H7 (cell line): ENCODE measurements around the gene SUPT3H. TPM values are rescaled to one million over a fixed set of nuclear protein-coding genes. Genes with fewer than 3 reads are reported as not detected.
"Not testable (repeated sequence)": the region's sequence is repeated elsewhere in the genome, so short reads cannot be mapped to it uniquely, and the experiment has no call there.

Experiments used
- DNase-seq: peaks from one replicate; pipeline ENCODE4 v3.0.0; 2012
- H3K27me3 ChIP-seq: 2 replicates; pipeline ENCODE4 v1.6.0; 2011; ENCODE audit warnings: mild to moderate bottlenecking, low read length; ENCODE audit not compliant: control insufficient read depth, insufficient read depth
- H3K36me3 ChIP-seq: replicated peaks from 2 replicates; pipeline ENCODE4 v1.5.1; 2011; ENCODE audit warnings: low read length; ENCODE audit not compliant: control insufficient read depth, insufficient read depth
- H3K4me3 ChIP-seq: 2 replicates; pipeline ENCODE4 v1.5.1; 2011; ENCODE audit warnings: low read depth, mild to moderate bottlenecking, control low read depth, low read length, moderate library complexity; ENCODE audit not compliant: insufficient read depth
- total RNA-seq: library from RNA; depleted of rRNA; stranded (reverse); fragments of >200 nt; shearing (Covaris generic); gene quantifications from 2 replicates; pipeline ENCODE4 v1.2.3, GENCODE V29; 2014

SUPT3H gene
- total RNA-seq, 1 experiment from 2014 or later = 13.3 TPM

GRCh38 chr6:45212976-45213375, 164.8 kb downstream of the SUPT3H start:
- no peak for DNase-seq

GRCh38 chr6:45209762-45210161, 168.0 kb downstream of the SUPT3H start:
- H3K27me3 ChIP-seq = no peaks in the 10 kb centered on the region
- no peaks in the 10 kb centered on the region for H3K36me3 ChIP-seq
- no peak overlapping the region for H3K4me3 ChIP-seq
- no peak for DNase-seq

More at GRCh38 chr6:45212976-45213375, 164.8 kb downstream of the SUPT3H start:
- H3K27me3 ChIP-seq = no peaks in the 10 kb centered on the region
- H3K4me3 ChIP-seq = no peak overlapping the region
- no peaks in the 10 kb centered on the region for H3K36me3 ChIP-seq

- Histone ChIP-seq H3K36me3 (no peaks in the 10 kb centered on the region), H3K27me3 (no peaks in the 10 kb centered on the region), H3K4me3 (no peak overlapping the region)
- DNase-seq = no peak
These were observed 170.8 kb downstream of the SUPT3H start for GRCh38 chr6:45206793-45207492.

- no peak for DNase-seq
- H3K27me3 ChIP-seq = no peaks in the 10 kb centered on the region
- no peaks in the 10 kb centered on the region for H3K36me3 ChIP-seq
- no peak overlapping the region for H3K4me3 ChIP-seq
These were observed 176.2 kb downstream of the SUPT3H start for GRCh38 chr6:45201484-45201883.

- DNase-seq = no peak
- no peaks in the 10 kb centered on the region for H3K36me3 ChIP-seq
- no peaks in the 10 kb centered on the region for H3K27me3 ChIP-seq
- H3K4me3 ChIP-seq = no peak overlapping the region
These were observed 177.2 kb downstream of the SUPT3H start for GRCh38 chr6:45200510-45200909.

GRCh38 chr6:45199554-45199953, 178.2 kb downstream of the SUPT3H start:
- Histone ChIP-seq H3K27me3 (no peaks in the 10 kb centered on the region), H3K4me3 (no peak overlapping the region), H3K36me3 (no peaks in the 10 kb centered on the region)
- DNase-seq = no peak

GRCh38 chr6:45196121-45196520, 181.6 kb downstream of the SUPT3H start:
- Histone ChIP-seq H3K27me3 (no peaks in the 10 kb centered on the region), H3K4me3 (no peak overlapping the region), H3K36me3 (no peaks in the 10 kb centered on the region)
- DNase-seq = no peak

- Histone ChIP-seq H3K4me3 (no peak overlapping the region), H3K36me3 (no peaks in the 10 kb centered on the region), H3K27me3 (no peaks in the 10 kb centered on the region)
- no peak for DNase-seq
These were observed 182.6 kb downstream of the SUPT3H start for GRCh38 chr6:45195137-45195536.

- Histone ChIP-seq H3K36me3 (no peaks in the 10 kb centered on the region), H3K4me3 (no peak overlapping the region), H3K27me3 (no peaks in the 10 kb centered on the region)
- DNase-seq = no peak
These were observed 185.2 kb downstream of the SUPT3H start for GRCh38 chr6:45192556-45192955.

GRCh38 chr6:45191414-45191813, 186.3 kb downstream of the SUPT3H start:
- DNase-seq = no peak
- H3K27me3 ChIP-seq = no peaks in the 10 kb centered on the region
- H3K36me3 ChIP-seq = no peaks in the 10 kb centered on the region
- no peak overlapping the region for H3K4me3 ChIP-seq

- no peak overlapping the region for H3K4me3 ChIP-seq
- no peak for DNase-seq
- no peaks in the 10 kb centered on the region for H3K27me3 ChIP-seq
- H3K36me3 ChIP-seq = no peaks in the 10 kb centered on the region
These were observed 189.9 kb downstream of the SUPT3H start for GRCh38 chr6:45187836-45188235.

GRCh38 chr6:45185403-45186251, 192.1 kb downstream of the SUPT3H start:
- no peak for DNase-seq
- Histone ChIP-seq H3K4me3 (no peak overlapping the region), H3K36me3 (no peaks in the 10 kb centered on the region), H3K27me3 (no peaks in the 10 kb centered on the region)

- H3K27me3 ChIP-seq = no peaks in the 10 kb centered on the region
- H3K36me3 ChIP-seq = no peaks in the 10 kb centered on the region
- no peak for DNase-seq
- no peak overlapping the region for H3K4me3 ChIP-seq
These were observed 192.8 kb downstream of the SUPT3H start for GRCh38 chr6:45184937-45185336.

- DNase-seq = no peak
- Histone ChIP-seq H3K36me3 (no peaks in the 10 kb centered on the region), H3K4me3 (no peak overlapping the region), H3K27me3 (no peaks in the 10 kb centered on the region)
These were observed 193.7 kb downstream of the SUPT3H start for GRCh38 chr6:45184040-45184439.

- not testable (repeated sequence) for DNase-seq, H3K4me3 ChIP-seq, H3K36me3 ChIP-seq, H3K27me3 ChIP-seq
These were observed 201.4 kb downstream of the SUPT3H start for GRCh38 chr6:45176373-45176772.
